Brain microvascular endothelial cell (primary cell): ENCODE measurements around the gene TECTA.

Source experiments
- DNase-seq: peaks from one replicate; pipeline ENCODE4 v3.0.0-alpha.2; 2020
- H3K27ac ChIP-seq: fragments of 250-450 bp; sonication (Bioruptor Pico); 2 replicates; pipeline ENCODE4 v1.5.1; 2020; ENCODE audit warnings: mild to moderate bottlenecking, moderate library complexity
- H3K27me3 ChIP-seq: fragments of 250-450 bp; sonication (Bioruptor Pico); replicated peaks from 2 replicates; pipeline ENCODE4 v1.5.1; 2020; ENCODE audit warnings: mild to moderate bottlenecking
- H3K36me3 ChIP-seq: fragments of 250-450 bp; sonication (Bioruptor Pico); replicated peaks from 2 replicates; pipeline ENCODE4 v1.5.1; 2020; ENCODE audit warnings: mild to moderate bottlenecking
- H3K4me3 ChIP-seq: 2 replicates; pipeline ENCODE4 v1.5.1; 2011; ENCODE audit warnings: low read depth, mild to moderate bottlenecking, control low read depth, low read length, moderate library complexity
- CTCF ChIP-seq: IDR thresholded peaks from 2 replicates; pipeline ENCODE4 v1.5.1; 2011; ENCODE audit warnings: low read depth, mild to moderate bottlenecking, moderate library complexity, low read length, control low read depth, inconsistent platforms; ENCODE audit errors: missing control alignments
- in situ Hi-C: cut with HindIII; loops from 2 replicates; pipeline ENCODE4 v1.10.0; 2017; ENCODE audit warnings: low sequenced_read_pairs, low pct_ligation_motif_present

The TECTA gene

GRCh38 chr11:121179306-121179705 is 78.3 kb downstream of the TECTA start:
- Histone ChIP-seq H3K27ac (no peak overlapping the region), H3K27me3 (no peaks in the 10 kb centered on the region), H3K36me3 (no peaks in the 10 kb centered on the region), H3K4me3 (no peak overlapping the region)
- DNase-seq, result no peak
- in situ Hi-C loops, result no loop called here
- no peak for TF ChIP-seq CTCF

GRCh38 chr11:121180183-121180582 is 79.1 kb downstream of the TECTA start:
- Histone ChIP-seq H3K36me3 (no peaks in the 10 kb centered on the region), H3K27me3 (no peaks in the 10 kb centered on the region), H3K27ac (no peak overlapping the region), H3K4me3 (no peak overlapping the region)
- in situ Hi-C loops, result no loop called here
- no peak for TF ChIP-seq CTCF
- DNase-seq, result no peak

- no peak overlapping the region for H3K4me3 ChIP-seq
- H3K27ac ChIP-seq, result no peak overlapping the region
- no peaks in the 10 kb centered on the region for H3K36me3 ChIP-seq
- TF ChIP-seq CTCF, result no peak
- no peaks in the 10 kb centered on the region for H3K27me3 ChIP-seq
- in situ Hi-C loops, result no loop called here
- DNase-seq, result no peak
Observed at GRCh38 chr11:121188776-121189175, 87.7 kb downstream of the TECTA start.

GRCh38 chr11:121191818-121192217 is 90.8 kb downstream of the TECTA start:
- H3K27me3 ChIP-seq, result no peaks in the 10 kb centered on the region
- DNase-seq, result no peak
- in situ Hi-C loops, result no loop called here
- H3K27ac ChIP-seq, result no peak overlapping the region
- H3K36me3 ChIP-seq, result no peaks in the 10 kb centered on the region
- no peak overlapping the region for H3K4me3 ChIP-seq
- no peak for TF ChIP-seq CTCF

GRCh38 chr11:121194731-121195596 is 93.9 kb downstream of the TECTA start:
- Histone ChIP-seq H3K27ac (no peak overlapping the region), H3K4me3 (no peak overlapping the region), H3K27me3 (no peaks in the 10 kb centered on the region), H3K36me3 (no peaks in the 10 kb centered on the region)
- in situ Hi-C loops, result no loop called here
- DNase-seq, result peak; percentile 63
- TF ChIP-seq CTCF, result peak; percentile 83

GRCh38 chr11:121198491-121198890 is 97.4 kb downstream of the TECTA start:
- no peak for DNase-seq
- no peak for TF ChIP-seq CTCF
- Histone ChIP-seq H3K27ac (no peak overlapping the region), H3K36me3 (no peaks in the 10 kb centered on the region), H3K27me3 (no peaks in the 10 kb centered on the region), H3K4me3 (no peak overlapping the region)
- in situ Hi-C loops, result no loop called here
